ENCODE measurements around the gene SORCS2.

Gene SORCS2

DNA sequence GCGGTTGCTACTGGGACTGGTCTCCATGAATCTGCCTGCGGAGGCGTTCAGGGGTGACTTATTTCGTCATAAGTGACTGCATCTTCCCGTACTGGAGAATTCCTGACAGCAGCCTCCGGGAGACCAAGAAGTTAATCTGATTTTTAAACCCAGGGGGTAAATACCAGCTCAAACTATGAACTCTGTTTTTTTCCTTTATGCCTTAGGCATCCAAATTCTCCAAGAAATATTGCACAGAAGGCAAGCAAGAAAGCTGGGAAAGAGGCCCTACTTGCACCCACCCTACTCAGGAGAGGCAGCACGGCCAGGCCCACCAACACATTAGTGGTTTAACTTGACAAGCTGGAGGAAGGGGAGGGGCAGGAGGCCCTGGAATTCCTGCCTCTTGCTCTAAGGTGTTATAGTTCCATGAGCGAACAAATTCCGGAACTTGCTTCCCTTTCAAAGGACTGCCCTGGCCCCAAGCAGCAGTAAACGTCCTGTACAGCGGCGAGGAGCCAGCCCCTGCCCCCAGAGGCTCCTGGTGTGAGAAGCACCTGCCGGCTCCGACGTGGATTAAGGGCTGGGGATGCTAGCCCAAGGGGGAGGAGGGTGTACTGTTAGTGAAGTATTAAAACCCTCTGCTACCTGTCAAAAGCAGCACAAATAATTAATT, 570.2 kb downstream of the SORCS2 start:
- in situ Hi-C loops (cut with MboI; ENCODE audit: low sequenced_read_pairs) = no loop called here

- in situ Hi-C loops (cut with MboI; ENCODE audit: low sequenced_read_pairs) = no loop called here
These were observed 570.8 kb downstream of the SORCS2 start for GRCh38 chr4:7763106-7763505.

GRCh38 chr4:7763788-7764187, 571.5 kb downstream of the SORCS2 start:
- in situ Hi-C loops (cut with MboI; ENCODE audit: low sequenced_read_pairs) = no loop called here

DNA sequence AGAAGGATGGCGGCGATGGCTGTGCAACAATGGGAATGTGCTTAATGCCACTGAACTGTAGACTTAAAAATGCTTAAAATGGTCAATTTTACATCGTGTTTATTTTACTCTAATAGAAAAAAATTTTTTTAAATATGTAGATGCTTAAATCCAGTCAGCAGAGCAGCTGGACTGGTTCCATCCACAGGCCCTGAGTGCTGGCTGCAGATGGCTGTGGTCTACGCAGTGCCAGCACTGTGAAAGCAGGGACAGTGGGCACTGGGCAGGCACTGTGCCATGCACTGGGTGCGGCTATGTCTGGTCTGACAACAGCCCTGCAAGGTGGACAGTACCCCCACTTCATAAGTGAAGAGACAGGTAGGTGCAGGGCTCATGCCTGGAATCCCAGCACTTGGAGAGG, 572.1 kb downstream of the SORCS2 start:
- in situ Hi-C loops (cut with MboI; ENCODE audit: low sequenced_read_pairs) = no loop called here

GRCh38 chr4:7765666-7766065, 573.3 kb downstream of the SORCS2 start:
- in situ Hi-C loops (cut with MboI; ENCODE audit: low sequenced_read_pairs) = no loop called here

DNA sequence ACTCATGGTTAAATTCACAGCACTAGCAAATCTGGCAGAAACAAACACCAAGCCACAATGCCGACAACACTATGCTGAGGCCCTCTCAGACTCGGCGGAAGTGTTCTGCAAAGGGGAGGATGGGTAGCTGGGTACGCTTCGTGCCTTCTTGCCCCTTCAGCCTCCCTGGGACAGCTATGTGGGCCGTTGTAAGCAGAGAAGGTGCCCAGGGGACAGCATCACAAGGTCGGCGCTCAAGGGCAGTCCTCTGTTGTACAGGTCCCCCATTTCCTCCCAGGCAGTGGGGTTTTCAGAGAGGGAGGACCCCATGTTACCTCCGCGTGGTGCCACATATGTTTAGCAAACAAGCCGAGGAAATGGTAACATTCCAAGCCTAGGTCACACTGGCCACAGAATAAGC, 573.7 kb downstream of the SORCS2 start:
- in situ Hi-C loops (cut with MboI; ENCODE audit: low sequenced_read_pairs) = no loop called here

GRCh38 chr4:7766661-7767345, 574.5 kb downstream of the SORCS2 start:
- in situ Hi-C loops (cut with MboI; ENCODE audit: low sequenced_read_pairs) = no loop called here

- in situ Hi-C loops (cut with MboI; ENCODE audit: low sequenced_read_pairs) = no loop called here
These were observed 575.2 kb downstream of the SORCS2 start for GRCh38 chr4:7767526-7767925.

DNA sequence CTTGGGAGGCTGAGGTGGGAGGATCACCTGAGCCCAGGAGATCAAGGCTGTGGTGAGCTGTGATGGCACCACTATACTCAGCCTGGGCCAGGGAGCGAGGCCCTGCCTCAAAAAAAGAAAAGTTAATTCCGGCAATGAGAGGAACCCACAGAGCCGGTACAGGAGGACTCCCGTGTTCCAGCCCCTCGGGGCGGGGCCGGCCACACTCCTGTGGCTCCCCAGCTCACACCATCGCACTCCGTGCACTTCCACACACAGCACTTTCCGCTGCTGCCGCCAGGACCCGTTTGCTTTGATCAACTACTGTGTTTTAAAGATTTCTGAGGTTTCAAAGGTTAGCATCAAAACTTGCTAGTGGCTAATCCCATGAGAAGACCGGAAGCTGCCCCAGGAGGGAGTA, 575.6 kb downstream of the SORCS2 start:
- in situ Hi-C loops (cut with MboI; ENCODE audit: low sequenced_read_pairs) = no loop called here

DNA sequence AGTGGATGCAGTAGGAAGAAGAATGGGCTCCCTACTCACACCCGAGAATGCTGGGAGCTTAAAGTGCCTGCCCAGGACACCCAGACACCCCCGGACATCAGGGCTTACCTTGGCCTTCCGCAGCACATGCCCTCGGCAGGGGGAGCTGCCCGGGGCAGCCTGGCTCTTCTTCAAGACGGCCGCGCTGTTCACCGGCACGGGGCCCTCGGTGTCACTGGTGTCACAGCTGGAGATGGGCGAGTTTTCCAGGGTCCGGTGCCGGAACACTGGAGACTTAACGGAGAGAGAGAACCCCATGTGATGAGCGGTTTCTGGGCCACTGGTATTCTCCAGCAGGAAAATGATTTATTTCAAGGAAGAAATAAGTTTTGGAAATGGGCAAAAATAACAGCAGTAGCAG, 576.4 kb downstream of the SORCS2 start:
- in situ Hi-C loops (cut with MboI; ENCODE audit: low sequenced_read_pairs) = no loop called here

DNA sequence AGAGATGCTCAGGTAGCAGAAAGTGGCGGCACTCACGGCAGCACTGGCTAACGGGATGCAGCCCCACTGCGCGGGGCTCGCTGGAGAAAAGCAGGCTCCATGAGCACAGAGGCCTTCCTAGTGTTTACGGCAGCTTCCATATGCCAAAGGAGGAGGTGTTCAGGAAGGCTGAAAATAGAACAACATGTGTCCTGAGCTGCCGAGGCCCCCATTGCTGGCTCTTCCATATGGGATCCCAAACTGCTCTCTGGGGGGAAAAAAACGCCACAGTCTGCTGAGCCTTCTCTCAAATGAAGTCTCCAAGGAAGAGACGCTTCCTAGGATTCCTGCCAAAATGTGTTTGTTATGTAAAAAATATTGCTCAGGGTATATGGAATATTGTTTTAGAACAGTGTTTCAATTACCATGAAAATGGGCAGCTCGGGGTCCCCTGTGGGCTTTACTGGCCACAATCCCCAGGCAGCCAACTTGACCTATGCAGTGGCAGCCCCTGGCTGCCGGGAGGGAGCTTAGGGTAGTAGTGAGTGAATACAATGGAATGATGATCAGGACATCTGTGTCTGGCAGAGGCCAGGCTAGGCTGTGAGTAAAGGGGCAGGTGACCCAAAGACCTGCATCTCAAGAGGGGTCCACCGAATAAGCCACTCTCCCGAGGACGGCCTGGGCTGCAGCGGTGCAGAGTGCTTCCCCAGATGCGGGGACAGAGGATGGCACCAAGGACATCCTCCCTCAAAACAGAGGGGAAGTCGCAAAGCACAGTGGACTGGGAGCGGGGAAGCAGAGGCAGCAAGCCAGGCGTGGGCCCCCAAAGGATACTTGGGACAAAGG, 577.3 kb downstream of the SORCS2 start:
- in situ Hi-C loops (cut with MboI; ENCODE audit: low sequenced_read_pairs) = no loop called here

DNA sequence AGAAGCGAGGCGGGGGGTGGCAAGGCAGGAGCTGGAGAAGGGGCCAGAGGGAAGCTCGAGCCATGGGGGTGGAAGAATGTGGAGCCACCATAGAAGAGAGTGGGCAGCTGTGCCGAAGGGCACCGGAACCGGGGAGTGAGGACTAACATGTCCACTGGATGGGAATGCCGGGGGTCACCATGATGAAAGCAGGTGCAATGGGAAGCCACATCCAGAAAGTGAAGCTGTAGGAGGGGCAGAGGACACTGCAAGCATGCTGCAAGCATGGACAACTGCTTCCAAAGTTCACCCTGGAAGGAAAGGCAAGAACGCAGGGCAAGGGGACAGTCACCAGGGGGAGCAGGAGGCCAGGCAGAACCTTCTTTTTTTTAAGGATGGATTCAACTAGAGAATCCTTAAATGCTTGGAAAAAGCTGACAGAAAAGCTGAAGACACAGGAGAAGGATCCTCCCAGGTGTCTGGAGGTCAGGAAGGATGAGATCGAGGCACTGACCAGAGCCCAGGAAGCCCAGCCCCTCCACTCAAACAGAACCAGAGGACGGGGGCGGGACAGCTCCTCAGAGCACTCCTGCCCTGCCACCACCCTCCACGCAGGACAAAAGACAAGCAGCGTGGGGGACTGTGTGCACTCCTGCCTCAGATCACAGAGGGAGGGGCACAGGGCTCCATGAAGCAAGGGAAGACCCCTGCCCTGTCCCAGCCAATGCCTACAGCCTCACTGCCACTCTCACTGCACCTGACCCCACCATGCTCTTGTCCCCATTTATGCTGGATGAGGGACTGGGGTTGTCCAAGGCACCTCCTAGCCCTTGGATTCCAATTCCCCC, 578.1 kb downstream of the SORCS2 start:
- in situ Hi-C loops (cut with MboI; ENCODE audit: low sequenced_read_pairs) = no loop called here

GRCh38 chr4:7771056-7771455, 578.7 kb downstream of the SORCS2 start:
- in situ Hi-C loops (cut with MboI; ENCODE audit: low sequenced_read_pairs) = no loop called here

- in situ Hi-C loops (cut with MboI; ENCODE audit: low sequenced_read_pairs) = no loop called here
These were observed 579.5 kb downstream of the SORCS2 start for GRCh38 chr4:7771541-7772507.

GRCh38 chr4:7772711-7773385, 580.5 kb downstream of the SORCS2 start:
- in situ Hi-C loops (cut with MboI; ENCODE audit: low sequenced_read_pairs) = no loop called here

GRCh38 chr4:7773401-7774180, 581.3 kb downstream of the SORCS2 start:
- in situ Hi-C loops (cut with MboI; ENCODE audit: low sequenced_read_pairs) = no loop called here

DNA sequence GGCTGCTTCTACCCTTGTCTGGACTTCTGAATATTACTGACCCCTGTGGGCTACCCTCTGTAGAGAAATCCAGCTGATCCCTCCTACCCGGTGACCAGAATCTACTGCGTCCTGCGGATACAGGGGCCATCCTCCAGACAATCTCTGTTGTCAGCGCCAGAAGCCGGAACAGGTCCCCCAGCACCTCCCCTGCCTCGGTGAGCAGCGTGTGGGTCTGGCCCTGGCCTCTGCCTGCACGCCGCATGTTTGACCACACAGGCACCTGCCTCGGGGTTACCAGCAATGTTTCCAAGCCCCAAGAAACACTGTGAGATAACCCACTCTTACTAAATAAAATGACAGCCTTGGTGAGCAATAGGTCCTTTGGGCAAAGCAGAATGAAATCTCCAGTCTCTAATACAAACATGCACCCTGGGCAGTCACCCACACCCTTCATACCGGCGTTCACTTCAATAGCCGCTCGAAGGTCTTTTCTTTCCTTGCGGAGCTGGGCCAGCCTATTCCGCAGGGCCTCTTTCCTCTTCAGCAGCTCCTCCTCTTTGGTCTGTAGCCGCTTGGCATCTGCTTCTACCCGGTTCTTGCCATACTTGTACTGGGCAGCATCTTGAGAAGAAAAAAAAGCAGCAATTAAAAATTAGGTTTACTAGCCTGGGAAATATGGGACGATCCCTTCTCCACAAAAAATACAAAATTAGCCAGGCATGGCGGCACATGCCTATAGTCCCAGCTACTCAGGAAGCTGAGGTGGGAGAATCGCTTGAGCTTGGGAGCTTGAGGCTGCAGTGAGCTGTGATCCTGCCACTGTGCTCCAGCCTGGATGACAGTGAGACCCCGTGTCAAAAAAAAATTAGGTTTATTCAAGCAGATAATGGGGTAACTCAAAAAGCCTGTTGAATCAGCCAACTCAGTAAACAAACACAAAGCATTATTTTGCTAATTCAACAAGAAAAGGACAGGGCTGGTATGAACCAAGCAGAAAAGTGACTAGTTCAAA, 582.3 kb downstream of the SORCS2 start:
- in situ Hi-C loops (cut with MboI; ENCODE audit: low sequenced_read_pairs) = no loop called here
